PC-9 (cell line): Measurements from ENCODE around the gene CREM.

Experiments used
- CTCF ChIP-seq: fragments of 200-600 bp; sonication (generic); conservative IDR thresholded peaks from 2 replicates; pipeline ENCODE4 v1.6.1; 2017; ENCODE audit warnings: mixed run types, antibody characterized with exemption, mild to moderate bottlenecking, moderate library complexity
- EZH2 ChIP-seq: fragments of 200-600 bp; sonication (generic); IDR thresholded peaks from 2 replicates; pipeline ENCODE4 v1.8.0; 2017; ENCODE audit warnings: antibody characterized with exemption, low read depth

GRCh38 chr10:35096312-35096711, 30.3 kb upstream of the CREM start:
- TF ChIP-seq CTCF (no peak), EZH2 (no peak)
